HepG2 (cell line): ENCODE data around the gene USP43. TPM values are rescaled to one million over a fixed set of nuclear protein-coding genes. Genes with fewer than 3 reads are reported as not detected.

ENCODE experiments used
- ATAC-seq: fragments of 200-7000 bp; cut with Tn5 transposase; 3 replicates; pipeline ENCODE4 v1.9.1; 2020; ENCODE audit warnings: mild to moderate bottlenecking, moderate library complexity
- BruUV-seq: library from RNA; stranded (reverse); fragments of 400-500 nt; replicated peaks from 2 replicates; lab custom pipeline; 2021; lab: Mats Ljungman, UMichigan
- CTCF ChIA-PET: fragments of 300-600 bp; formaldehyde crosslinking; extraction: SDS; loops from one replicate; lab custom pipeline; 2021; ENCODE audit warnings: low total read pairs, inconsistent platforms, low intra/inter-chr PET ratio; lab: Yijun Ruan, JAX
- POLR2A ChIA-PET: fragments of 350-600 bp; sonication (Branson Sonifier 250); formaldehyde crosslinking; loops from one replicate; lab custom pipeline; 2020; ENCODE audit warnings: antibody characterized with exemption, inconsistent platforms; lab: Yijun Ruan, JAX
- DNase-seq: peaks from one replicate; pipeline ENCODE4 v3.0.0-alpha.2; 2015; ENCODE audit warnings: low spot score
- FAIRE-seq: peaks from 3 replicates; lab custom pipeline; 2011; peaks lifted over from hg19 to GRCh38; lab: Jason Lieb, UNC
- H2AFZ ChIP-seq: one replicate; pipeline ENCODE4 v1.6.1; 2011; ENCODE audit warnings: low read length, inconsistent platforms
- H3K27ac ChIP-seq: fragments of 300-600 bp; 3 replicates; pipeline ENCODE4 v1.8.0; 2011; ENCODE audit warnings: mixed run types, mild to moderate bottlenecking, mixed read lengths, low read length, inconsistent platforms; ENCODE audit not compliant: insufficient read depth; ENCODE audit errors: extremely low read length
- H3K27me3 ChIP-seq, 2 experiments: fragments of 200-600 bp in 1 of 2; 2 replicates in 1 of 2; 3 replicates in 1 of 2; pipeline versions ENCODE4 v1.6.0 to v1.8.0; 2011; ENCODE audit warnings: low read length in 2 of 2, mild to moderate bottlenecking in 2 of 2, moderate library complexity in 2 of 2, inconsistent platforms in 1 of 2; ENCODE audit not compliant: insufficient read depth in 2 of 2, control insufficient read depth in 1 of 2
- H3K36me3 ChIP-seq, 2 experiments: fragments of 200-600 bp in 1 of 2; replicated peaks in 1 of 2; 2 replicates in 1 of 2; 3 replicates in 1 of 2; pipeline versions ENCODE4 v1.5.1 to v1.8.0; 2011; ENCODE audit warnings: low read length in 2 of 2, inconsistent platforms in 1 of 2; ENCODE audit not compliant: insufficient read depth in 2 of 2, control insufficient read depth in 1 of 2
- H3K4me1 ChIP-seq: 2 replicates; pipeline ENCODE4 v1.5.1; 2012; ENCODE audit warnings: low read length, inconsistent platforms; ENCODE audit not compliant: insufficient read depth
- H3K4me2 ChIP-seq: 2 replicates; pipeline ENCODE4 v1.6.0; 2011; ENCODE audit warnings: low read depth, low read length, inconsistent platforms
- H3K4me3 ChIP-seq, 3 experiments: fragments of 200-600 bp in 1 of 3; sonication (generic), shearing (Covaris generic) in 1 of 3; replicated peaks in 1 of 3; 2 replicates each; pipeline ENCODE4 v1.5.1; 2011 to 2016; ENCODE audit warnings: low read length in 3 of 3, inconsistent platforms in 2 of 3, low read depth in 2 of 3, mild to moderate bottlenecking in 2 of 3, control low read depth in 1 of 3, mixed read lengths in 1 of 3; ENCODE audit not compliant: insufficient read depth in 1 of 3
- H3K79me2 ChIP-seq: one replicate; pipeline ENCODE4 v1.6.1; 2011; ENCODE audit warnings: low read length, inconsistent platforms; ENCODE audit not compliant: insufficient read depth
- H3K9ac ChIP-seq: 2 replicates; pipeline ENCODE4 v1.6.0; 2011; ENCODE audit warnings: mild to moderate bottlenecking, low read depth, low read length, inconsistent platforms; ENCODE audit not compliant: insufficient read depth
- H3K9me3 ChIP-seq: 2 replicates; pipeline ENCODE4 v1.5.1; 2012; ENCODE audit warnings: mild to moderate bottlenecking, low read length
- H4K20me1 ChIP-seq: 2 replicates; pipeline ENCODE4 v1.6.0; 2011; ENCODE audit warnings: inconsistent platforms, mild to moderate bottlenecking, low read length, moderate library complexity; ENCODE audit not compliant: insufficient read depth
- FOSL2 ChIP-seq: sonication (generic); formaldehyde crosslinking; IDR thresholded peaks from 2 replicates; pipeline ENCODE4 v1.4.0; 2020; ENCODE audit warnings: missing genetic modification reagents
- WGBS: methylation state at CpG from one replicate; pipeline ENCODE4 v1.1.6; 2017; ENCODE audit warnings: low lambda C conversion rate; 5-methylcytosine and 5-hydroxymethylcytosine counted together
- in situ Hi-C: cut with HindIII; loops from 2 replicates; pipeline ENCODE4 v1.10.0; 2017; ENCODE audit warnings: low pct_unique_long_range_greater_than_20kb; ENCODE audit not compliant: extremely low pct_ligation_motif_present
- intact Hi-C: fragments of 100-400 bp; cut with micrococcal nuclease; formaldehyde crosslinking; loops from one replicate; pipeline ENCODE4 v1.10.0; 2022; ENCODE audit not compliant: unreplicated experiment
- polyA plus RNA-seq, 8 experiments: library from polyadenylated mRNA; depleted of rRNA in 3 of 8; stranded (reverse) in 7 of 8; unstranded in 1 of 8; fragments of >200 nt; fragmentation: Illumina TruSeq in 4 of 8; extraction: Trizol in 4 of 8; gene quantifications; 2 replicates each; pipeline versions ENCODE4 v1.2.1 to v1.2.3, GENCODE V29; 2011 to 2016; ENCODE audit warnings: low read depth in 4 of 8, missing spikeins in 1 of 8, mixed read lengths in 1 of 8; ENCODE audit not compliant: insufficient read depth in 1 of 8
- total RNA-seq, 5 experiments: library from RNA; depleted of rRNA; stranded (reverse); fragments of >200 nt; fragmentation: Illumina TruSeq; extraction: Trizol; gene quantifications; 2 replicates each; pipeline ENCODE4 v1.2.3, GENCODE V29; 2016; ENCODE audit warnings: low read depth in 1 of 5
- TF ChIP-seq, protein P1 (sequence below): sonication (generic); formaldehyde crosslinking; IDR thresholded peaks from one replicate; pipeline ENCODE4 v1.5.1; 2020; ENCODE audit warnings: mild to moderate bottlenecking, missing genetic modification reagents; ENCODE audit errors: not compliant biosample characterization

USP43 gene
- total and polyA plus RNA-seq, 2 of the 13 experiments (the other 11 are each of a cell fraction or from before 2014, with no cell fraction given) = 1.6 to 2.2 TPM

DNA sequence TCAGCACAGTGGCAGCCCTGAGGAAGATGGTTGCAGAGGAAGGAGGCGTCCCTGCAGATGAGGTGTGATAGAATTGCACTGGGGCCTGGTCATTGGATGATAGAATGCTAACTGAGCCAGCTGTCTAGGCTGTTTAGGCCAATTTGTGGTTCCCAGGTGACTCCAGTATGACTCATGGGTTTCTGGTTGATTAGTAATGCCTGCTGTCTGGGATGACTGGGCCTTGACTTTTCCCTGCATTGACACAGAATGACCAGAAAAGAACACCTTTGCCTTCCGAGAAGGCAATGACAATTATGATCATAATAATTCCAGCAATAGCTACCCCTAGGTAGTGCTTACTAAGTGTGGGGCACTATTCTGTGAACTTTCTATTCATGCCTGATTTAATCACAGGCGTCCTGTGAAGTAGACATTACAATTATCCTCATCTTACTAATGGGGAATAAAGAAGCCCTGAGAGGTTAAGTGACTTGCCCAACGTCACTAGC, 31.5 kb downstream of the USP43 start:
- DNase-seq = peak; percentile 32

More for the DNA sequence above, 31.5 kb downstream of the USP43 start:
- H3K79me2 ChIP-seq = no peaks in the 10 kb centered on the region
- 76% methylated on average over 4 of the region's 4 CpGs for WGBS
- no peak overlapping the region for H3K27ac ChIP-seq
- H3K27me3 ChIP-seq = no peaks in the 10 kb centered on the region
- ATAC-seq = no peak
- peak; percentile 80 for TF ChIP-seq FOSL2 (CRISPR knock-in tag)
- TF ChIP-seq, protein P1, sequence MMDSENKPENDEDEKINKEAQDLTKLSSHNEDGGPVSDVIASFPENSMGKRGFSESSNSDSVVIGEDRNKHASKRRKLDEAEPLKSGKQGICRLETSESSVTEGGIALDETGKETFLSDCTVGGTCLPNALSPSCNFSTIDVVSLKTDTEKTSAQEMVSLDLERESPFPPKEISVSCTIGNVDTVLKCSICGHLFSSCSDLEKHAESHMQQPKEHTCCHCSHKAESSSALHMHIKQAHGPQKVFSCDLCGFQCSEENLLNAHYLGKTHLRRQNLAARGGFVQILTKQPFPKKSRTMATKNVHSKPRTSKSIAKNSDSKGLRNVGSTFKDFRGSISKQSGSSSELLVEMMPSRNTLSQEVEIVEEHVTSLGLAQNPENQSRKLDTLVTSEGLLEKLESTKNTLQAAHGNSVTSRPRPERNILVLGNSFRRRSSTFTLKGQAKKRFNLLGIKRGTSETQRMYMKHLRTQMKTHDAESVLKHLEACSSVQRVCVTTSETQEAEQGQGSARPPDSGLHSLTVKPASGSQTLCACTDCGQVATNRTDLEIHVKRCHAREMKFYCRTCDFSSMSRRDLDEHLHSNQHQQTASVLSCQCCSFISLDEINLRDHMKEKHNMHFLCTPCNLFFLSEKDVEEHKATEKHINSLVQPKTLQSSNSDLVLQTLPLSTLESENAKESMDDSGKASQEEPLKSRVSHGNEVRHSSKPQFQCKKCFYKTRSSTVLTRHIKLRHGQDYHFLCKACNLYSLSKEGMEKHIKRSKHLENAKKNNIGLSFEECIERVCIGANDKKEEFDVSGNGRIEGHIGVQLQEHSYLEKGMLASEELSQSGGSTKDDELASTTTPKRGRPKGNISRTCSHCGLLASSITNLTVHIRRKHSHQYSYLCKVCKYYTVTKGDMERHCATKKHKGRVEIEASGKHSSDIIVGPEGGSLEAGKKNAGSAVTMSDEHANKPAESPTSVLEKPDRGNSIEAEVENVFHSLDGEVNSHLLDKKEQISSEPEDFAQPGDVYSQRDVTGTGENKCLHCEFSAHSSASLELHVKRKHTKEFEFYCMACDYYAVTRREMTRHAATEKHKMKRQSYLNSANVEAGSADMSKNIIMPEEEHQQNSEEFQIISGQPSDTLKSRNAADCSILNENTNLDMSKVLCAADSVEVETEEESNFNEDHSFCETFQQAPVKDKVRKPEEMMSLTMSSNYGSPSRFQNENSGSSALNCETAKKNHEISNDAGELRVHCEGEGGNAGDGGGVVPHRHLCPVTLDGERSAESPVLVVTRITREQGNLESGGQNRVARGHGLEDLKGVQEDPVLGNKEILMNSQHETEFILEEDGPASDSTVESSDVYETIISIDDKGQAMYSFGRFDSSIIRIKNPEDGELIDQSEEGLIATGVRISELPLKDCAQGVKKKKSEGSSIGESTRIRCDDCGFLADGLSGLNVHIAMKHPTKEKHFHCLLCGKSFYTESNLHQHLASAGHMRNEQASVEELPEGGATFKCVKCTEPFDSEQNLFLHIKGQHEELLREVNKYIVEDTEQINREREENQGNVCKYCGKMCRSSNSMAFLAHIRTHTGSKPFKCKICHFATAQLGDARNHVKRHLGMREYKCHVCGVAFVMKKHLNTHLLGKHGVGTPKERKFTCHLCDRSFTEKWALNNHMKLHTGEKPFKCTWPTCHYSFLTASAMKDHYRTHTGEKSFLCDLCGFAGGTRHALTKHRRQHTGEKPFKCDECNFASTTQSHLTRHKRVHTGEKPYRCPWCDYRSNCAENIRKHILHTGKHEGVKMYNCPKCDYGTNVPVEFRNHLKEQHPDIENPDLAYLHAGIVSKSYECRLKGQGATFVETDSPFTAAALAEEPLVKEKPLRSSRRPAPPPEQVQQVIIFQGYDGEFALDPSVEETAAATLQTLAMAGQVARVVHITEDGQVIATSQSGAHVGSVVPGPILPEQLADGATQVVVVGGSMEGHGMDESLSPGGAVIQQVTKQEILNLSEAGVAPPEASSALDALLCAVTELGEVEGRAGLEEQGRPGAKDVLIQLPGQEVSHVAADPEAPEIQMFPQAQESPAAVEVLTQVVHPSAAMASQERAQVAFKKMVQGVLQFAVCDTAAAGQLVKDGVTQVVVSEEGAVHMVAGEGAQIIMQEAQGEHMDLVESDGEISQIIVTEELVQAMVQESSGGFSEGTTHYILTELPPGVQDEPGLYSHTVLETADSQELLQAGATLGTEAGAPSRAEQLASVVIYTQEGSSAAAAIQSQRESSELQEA (CRISPR knock-in tag) = no peak
- H3K36me3 ChIP-seq = no peaks in the 10 kb centered on the region
- FAIRE-seq = no peak
- in situ Hi-C loops = no loop called here
- peaks cover 18% of the 10 kb centered on the region for H3K9me3 ChIP-seq
- H3K4me3 ChIP-seq = no peak overlapping the region
- H3K9ac ChIP-seq = no peak overlapping the region
- no peak overlapping the region for H2AFZ ChIP-seq
- H3K4me1 ChIP-seq = no peaks in the 10 kb centered on the region
- no TSS peak for BruUV-seq
- ChIA-PET CTCF (no interaction called here), POLR2A (no interaction called here)
- H4K20me1 ChIP-seq = no peaks in the 10 kb centered on the region
- intact Hi-C loops = loop anchor here (1.0 kb wide), 1 partner anchor 100 kb away; no protein-coding TSS in a partner anchor
- no peak overlapping the region for H3K4me2 ChIP-seq
